Frontal cortex (tissue), 4 donors: ENCODE data around the gene ALKBH5. TPM values are rescaled to one million over a fixed set of nuclear protein-coding genes. Genes with fewer than 3 reads are reported as not detected.

Source experiments
- DNase-seq, 2 donors: peaks; one replicate each; pipeline ENCODE4 v3.0.0; 2012; ENCODE audit warnings: low spot score in 2 of 2
- FAIRE-seq: peaks from 2 replicates; lab custom pipeline; 2012; peaks lifted over from hg19 to GRCh38; lab: Jason Lieb, UNC
- total RNA-seq: library from RNA; depleted of rRNA; stranded (reverse); fragments of >200 nt; gene quantifications from one replicate; pipeline ENCODE4 v1.2.3, GENCODE V29; 2014
- donor health status: control.
- donor health status: control.
- donor health status: control.

The ALKBH5 gene
- total RNA-seq, 1 donor from 2014 or later, result 82.7 TPM

DNA sequence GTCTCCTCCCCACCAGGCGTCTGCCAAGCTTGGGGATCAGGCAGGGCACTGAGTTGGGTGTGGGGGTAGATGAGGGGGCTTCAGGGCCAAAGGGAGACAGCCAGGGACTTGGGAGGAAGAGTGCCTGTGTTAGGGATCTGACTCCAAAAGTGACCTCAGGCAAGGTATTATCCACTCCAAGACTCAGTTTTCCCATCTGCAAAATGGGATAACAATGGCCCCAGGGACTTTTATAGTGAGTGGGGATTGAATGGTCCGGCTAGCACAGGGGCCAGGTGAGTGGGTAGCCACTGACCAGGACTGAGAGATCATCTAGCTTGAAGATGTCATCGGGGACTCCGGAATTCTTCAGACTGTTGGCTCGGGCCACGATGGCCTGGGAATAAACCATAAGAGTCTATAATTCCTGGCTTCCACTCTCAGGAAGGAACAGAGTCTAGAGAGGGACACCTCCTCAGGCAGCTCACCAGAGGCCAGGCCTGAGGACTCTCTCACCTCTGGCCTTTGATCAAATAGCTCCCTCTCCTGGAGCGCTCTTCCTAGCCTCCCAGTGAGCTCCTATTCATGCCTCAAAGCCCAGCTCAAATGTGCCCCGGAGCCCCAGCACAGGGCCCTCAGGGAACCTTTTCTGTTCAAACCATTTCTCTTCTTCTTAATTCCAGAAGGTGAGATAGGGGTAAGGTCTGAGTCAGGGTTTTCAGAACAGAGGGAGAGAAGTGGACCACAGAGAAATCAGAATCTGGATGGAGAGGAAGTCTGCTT lies 71.4 kb downstream of the ALKBH5 start:
- FAIRE-seq (no peak), DNase-seq (no peak)

DNA sequence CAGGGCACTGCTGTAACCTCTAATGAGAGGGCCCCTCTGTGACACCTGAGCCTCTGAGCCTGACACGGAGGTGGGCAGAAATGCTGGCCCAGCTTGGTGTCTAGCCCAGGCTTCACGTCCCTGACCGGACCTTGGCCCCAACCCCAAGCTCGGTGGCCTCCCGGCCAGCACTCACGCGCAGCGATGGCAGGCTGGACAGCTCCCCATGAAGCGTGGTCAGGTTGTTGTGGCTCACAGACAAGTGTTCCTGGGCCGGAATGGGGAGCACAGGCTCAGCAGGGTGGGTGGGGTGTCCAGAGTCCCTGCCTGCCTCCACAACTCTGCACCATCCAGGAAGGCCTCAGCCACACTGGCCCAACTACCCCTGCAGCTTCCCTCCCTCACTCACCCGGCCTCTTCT lies 72.7 kb downstream of the ALKBH5 start:
- DNase-seq (no peak), FAIRE-seq (no peak)

DNA sequence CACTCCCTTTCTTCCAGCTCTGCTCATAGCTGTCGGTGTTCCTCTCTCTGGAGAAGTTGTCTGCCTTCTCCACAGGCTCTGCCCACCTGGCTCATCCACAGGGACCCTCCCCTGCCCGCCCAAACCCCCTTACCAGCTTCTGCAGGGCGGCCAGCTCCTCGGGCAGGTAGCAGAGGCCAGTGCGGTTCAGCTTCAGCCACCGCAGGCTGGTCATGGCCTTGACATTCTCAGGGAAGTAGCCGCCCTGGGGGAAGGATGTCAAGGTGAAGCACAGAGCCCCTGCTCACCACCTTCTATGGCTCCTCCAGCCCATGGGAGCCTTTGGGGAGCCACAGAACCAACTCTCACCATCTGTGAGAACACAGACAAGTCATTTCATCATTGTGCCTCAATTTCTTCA lies 73.1 kb downstream of the ALKBH5 start:
- FAIRE-seq (no peak), DNase-seq (no peak)

DNA sequence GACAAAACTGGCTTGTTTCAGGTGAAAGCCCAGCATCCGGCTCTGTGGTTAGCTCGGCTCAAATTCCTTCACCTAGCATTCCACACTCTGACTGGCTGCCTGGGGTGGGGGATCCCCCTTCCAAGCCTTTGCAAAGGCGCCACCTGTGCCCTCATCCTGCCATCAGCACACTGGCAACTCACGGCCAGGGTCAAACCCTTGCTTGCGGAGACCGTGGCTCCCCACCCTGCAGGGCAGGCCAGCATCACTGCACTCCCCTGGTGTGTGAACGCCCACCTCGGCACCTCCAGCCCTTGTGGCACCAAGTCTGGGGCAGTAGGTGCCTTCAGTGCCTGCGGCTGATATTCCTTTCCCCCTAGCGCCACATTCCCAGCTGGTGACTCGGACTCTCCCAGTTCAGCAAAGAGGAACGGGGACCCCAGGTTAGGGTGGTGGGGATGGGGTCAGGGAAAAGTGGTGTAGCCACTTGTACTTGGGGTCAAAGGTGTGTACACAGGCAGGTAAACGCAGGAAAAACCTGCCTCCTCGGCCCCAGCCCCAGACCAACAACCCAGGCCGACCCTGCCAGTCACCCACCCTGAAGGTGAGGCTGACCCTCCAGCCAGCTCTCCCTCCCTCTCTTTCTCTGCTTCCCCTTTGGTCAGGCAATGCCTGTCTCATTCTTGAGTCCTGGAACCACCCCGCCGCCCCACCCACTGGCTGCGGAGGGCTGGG lies 73.8 kb downstream of the ALKBH5 start:
- FAIRE-seq (no peak), DNase-seq (no peak)

DNA sequence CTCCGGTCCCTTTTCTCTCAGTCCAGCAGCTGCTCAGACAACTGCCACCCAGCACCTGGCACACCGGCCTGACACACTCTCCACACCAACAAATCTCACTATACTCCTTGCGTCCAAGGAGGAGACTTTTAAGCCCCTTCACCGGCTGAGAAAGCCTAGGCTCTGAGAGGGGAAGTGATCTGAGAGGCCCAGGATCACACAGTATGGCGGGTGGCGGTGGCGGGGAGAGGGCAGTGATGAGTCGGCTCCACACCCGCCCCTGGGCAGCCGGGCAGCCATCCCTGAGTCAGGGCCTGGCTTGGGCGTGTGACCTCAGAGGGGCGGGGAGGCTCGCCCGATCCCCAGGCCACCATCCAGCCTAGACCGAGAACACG lies 74.3 kb downstream of the ALKBH5 start:
- no peak for FAIRE-seq
- DNase-seq, result peak; percentile 77 to 82

DNA sequence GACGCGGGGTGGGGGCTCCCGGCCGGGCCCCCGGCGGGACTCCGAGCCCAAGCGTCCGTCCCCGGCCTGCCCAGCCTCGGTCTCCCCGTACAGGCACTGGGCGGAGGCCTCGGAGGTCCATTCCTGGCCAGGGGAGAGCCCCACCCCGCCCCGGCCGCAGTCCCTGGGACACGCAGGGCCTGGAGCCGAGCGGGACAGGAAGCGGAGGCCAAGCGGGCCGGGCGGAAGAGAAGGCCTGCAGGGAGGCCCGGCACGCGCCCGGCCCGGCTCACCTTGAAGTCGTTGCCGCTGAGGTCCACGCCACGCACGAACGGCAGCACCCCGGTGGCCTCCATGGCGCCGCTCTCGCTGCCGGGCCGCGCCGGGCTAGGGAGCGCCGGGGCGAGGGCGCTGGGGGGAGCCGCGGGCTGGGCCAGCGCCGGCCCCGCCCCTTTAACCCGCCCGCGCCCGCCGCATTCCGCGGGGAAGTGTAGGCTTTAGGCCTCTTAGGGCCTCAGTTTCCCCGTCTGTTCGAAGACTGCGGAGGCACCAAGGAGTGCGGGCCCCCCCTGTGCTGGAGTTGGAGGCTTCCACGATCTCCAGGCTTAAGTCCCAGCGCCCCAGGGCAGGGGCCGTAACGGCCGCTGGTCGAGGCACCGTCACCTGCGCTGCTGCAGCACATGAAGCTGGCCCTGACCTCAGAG lies 74.9 kb downstream of the ALKBH5 start, which contains the start of gene FLII:
FLII (minus strand) TSS at position 383 of the 683 bp plus-strand sequence; CDS start at position 335, 48 bp downstream.
- FAIRE-seq (no peak), DNase-seq (peak; percentile 83 to 89)

Other genes starting within 250 kb of the ALKBH5 start
- gene TOM1L2, start 211.4 kb upstream of the ALKBH5 start, total RNA-seq, result 16.7 TPM
- gene DRC3, start 211.0 kb upstream of the ALKBH5 start, total RNA-seq, result 1.6 TPM
- gene ATPAF2, start 144.7 kb upstream of the ALKBH5 start, total RNA-seq, result 28.1 TPM
- 7.7 TPM for gene GID4, start 144.4 kb upstream of the ALKBH5 start, total RNA-seq
- gene DRG2, start 95.9 kb upstream of the ALKBH5 start, total RNA-seq, result 14.3 TPM
- 2.4 TPM for gene MYO15A, start 75.1 kb upstream of the ALKBH5 start, total RNA-seq
- 30.2 TPM for gene LLGL1, start 41.8 kb downstream of the ALKBH5 start, total RNA-seq
- 68.9 TPM for gene FLII, start 74.9 kb downstream of the ALKBH5 start, total RNA-seq
- 34.2 TPM for gene MIEF2, start 76.8 kb downstream of the ALKBH5 start, total RNA-seq
- 36.3 TPM for gene TOP3A, start 131.2 kb downstream of the ALKBH5 start, total RNA-seq
- gene SMCR8, start 131.5 kb downstream of the ALKBH5 start, total RNA-seq, result 10.6 TPM
- gene SHMT1, start 179.7 kb downstream of the ALKBH5 start, total RNA-seq, result 2.4 TPM
- not detected for gene EVPLL, start 193.9 kb downstream of the ALKBH5 start, total RNA-seq